ENCODE results near the gene ST3GAL6. TPM values are rescaled to one million over a fixed set of nuclear protein-coding genes. Genes with fewer than 3 reads are reported as not detected.

ST3GAL6 gene, protein sequence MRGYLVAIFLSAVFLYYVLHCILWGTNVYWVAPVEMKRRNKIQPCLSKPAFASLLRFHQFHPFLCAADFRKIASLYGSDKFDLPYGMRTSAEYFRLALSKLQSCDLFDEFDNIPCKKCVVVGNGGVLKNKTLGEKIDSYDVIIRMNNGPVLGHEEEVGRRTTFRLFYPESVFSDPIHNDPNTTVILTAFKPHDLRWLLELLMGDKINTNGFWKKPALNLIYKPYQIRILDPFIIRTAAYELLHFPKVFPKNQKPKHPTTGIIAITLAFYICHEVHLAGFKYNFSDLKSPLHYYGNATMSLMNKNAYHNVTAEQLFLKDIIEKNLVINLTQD
- total RNA-seq, result 2.7 TPM

DNA sequence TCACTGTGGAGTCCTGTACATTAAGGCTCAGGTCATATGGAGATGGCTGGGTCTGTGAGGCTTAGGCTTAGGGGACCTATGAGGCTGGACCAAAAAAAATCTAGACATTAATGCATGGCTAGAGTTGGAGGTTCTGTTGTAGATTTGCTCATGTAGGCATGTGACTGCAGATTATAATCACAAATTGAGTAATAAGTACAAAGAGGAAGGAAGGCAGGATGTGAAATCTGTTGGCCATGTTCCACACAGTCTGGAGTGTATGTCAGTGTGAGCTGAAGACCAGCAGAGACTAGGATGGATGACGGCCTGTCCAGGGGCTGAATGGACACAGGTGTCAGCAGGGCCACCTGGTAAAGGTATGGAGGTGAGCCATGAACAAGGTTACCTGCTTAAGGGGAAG lies at the start of gene ST3GAL6:
Gene ST3GAL6, plus strand, starts transcription at position 265 of the 400 bp plus-strand sequence. CDS start 5,101 bp downstream, outside the sequence.
- Histone ChIP-seq H3K27me3 (no peaks in the 10 kb centered on the region), H3K4me3 (peak within 1 kb of the TSS; percentile 13 to 24), H3K9me3 (no peaks in the 10 kb centered on the region), H3K4me1 (peaks cover 0 to 20% of the 10 kb centered on the region in 2 donors), H3K27ac (peak within 1 kb of the TSS in 1 of 2 donors; percentile 14), H3K36me3 (no peaks in the 10 kb centered on the region)
- intact Hi-C loops (cut with DNase I), result no loop called here
- TF ChIP-seq, protein P1, sequence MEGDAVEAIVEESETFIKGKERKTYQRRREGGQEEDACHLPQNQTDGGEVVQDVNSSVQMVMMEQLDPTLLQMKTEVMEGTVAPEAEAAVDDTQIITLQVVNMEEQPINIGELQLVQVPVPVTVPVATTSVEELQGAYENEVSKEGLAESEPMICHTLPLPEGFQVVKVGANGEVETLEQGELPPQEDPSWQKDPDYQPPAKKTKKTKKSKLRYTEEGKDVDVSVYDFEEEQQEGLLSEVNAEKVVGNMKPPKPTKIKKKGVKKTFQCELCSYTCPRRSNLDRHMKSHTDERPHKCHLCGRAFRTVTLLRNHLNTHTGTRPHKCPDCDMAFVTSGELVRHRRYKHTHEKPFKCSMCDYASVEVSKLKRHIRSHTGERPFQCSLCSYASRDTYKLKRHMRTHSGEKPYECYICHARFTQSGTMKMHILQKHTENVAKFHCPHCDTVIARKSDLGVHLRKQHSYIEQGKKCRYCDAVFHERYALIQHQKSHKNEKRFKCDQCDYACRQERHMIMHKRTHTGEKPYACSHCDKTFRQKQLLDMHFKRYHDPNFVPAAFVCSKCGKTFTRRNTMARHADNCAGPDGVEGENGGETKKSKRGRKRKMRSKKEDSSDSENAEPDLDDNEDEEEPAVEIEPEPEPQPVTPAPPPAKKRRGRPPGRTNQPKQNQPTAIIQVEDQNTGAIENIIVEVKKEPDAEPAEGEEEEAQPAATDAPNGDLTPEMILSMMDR (IDR thresholded peaks at IDR 0.05), result no peak
- DNase-seq (ENCODE audit: low spot score in 2 of 2), result peak in 1 of 2 donors; percentile 76

DNA sequence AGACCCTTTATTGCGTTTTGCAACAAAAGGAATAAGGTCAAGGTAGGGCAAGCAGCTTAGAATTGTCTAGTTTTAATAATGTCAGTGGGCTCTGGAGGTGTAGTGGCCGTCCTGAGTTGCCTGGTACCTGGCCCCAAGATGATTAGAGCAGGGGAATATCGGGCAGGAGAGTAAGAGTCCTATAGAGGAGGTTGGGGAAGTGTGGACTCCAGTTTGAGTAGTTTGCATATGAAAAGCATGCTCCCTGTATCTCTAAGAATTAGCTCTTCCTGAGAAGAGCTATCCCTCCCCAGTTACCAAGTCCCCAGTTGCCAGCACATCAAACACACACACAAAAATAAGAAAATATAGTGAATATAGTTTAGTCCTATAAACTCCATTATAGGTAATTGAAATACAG lies 49.2 kb upstream of the ST3GAL6 start:
- no peaks in the 10 kb centered on the region for H3K27me3 ChIP-seq
- TF ChIP-seq, protein P1 (IDR thresholded peaks at IDR 0.05), result no peak
- no peak for DNase-seq (ENCODE audit: low spot score in 2 of 2)
- H3K27ac ChIP-seq, result no peak overlapping the region
- intact Hi-C loops (cut with DNase I), result no loop called here
- no peak overlapping the region for H3K4me3 ChIP-seq
- H3K4me1 ChIP-seq, result no peaks in the 10 kb centered on the region
- H3K9me3 ChIP-seq, result no peaks in the 10 kb centered on the region
- no peaks in the 10 kb centered on the region for H3K36me3 ChIP-seq

DNA sequence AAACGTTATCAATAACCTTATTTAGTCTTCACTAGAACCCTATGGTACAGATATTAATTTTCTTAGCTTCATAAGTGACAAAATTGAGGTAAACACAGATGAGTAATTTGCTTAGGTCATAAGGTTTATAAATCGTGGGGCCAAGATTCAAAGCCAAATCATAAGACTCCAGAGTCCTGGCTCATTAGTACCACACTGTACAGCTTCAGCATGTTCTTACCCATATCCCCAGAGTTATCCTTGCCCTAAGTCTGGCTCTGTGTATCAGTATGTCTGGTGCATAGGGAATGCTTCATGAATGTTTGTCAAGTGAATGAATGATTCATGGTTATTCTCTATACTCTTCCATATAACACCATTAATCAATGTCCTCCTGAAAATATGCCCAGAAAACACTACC lies 45.6 kb upstream of the ST3GAL6 start:
- Histone ChIP-seq H3K4me1 (no peaks in the 10 kb centered on the region), H3K27ac (no peak overlapping the region), H3K9me3 (no peaks in the 10 kb centered on the region), H3K27me3 (no peaks in the 10 kb centered on the region), H3K4me3 (no peak overlapping the region), H3K36me3 (no peaks in the 10 kb centered on the region)
- TF ChIP-seq, protein P1 (IDR thresholded peaks at IDR 0.05), result no peak
- no peak for DNase-seq (ENCODE audit: low spot score in 2 of 2)
- intact Hi-C loops (cut with DNase I), result no loop called here

DNA sequence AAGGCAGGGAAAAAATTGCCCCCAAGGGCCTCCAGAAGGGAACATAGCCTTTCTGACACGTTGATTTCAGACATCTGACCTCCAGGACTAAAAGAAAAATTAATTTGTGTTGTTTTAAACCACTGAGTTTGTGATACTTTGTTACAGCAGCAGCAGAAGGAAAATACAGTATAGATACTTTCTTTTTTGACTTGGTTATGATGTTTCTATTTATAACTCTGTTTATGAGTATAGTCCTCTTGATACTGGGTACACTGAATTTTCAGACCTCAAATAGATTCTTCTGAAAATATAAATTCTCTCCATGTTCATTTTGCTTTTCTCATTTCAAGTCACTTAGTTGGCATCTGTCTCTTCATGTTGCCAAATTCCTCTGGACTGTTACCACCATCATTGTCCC lies 44.4 kb upstream of the ST3GAL6 start:
- intact Hi-C loops (cut with DNase I), result no loop called here
- H3K9me3 ChIP-seq, result no peaks in the 10 kb centered on the region
- TF ChIP-seq, protein P1 (IDR thresholded peaks at IDR 0.05), result no peak
- no peaks in the 10 kb centered on the region for H3K27me3 ChIP-seq
- no peak overlapping the region for H3K27ac ChIP-seq
- no peaks in the 10 kb centered on the region for H3K36me3 ChIP-seq
- no peak for DNase-seq (ENCODE audit: low spot score in 2 of 2)
- no peaks in the 10 kb centered on the region for H3K4me1 ChIP-seq
- no peak overlapping the region for H3K4me3 ChIP-seq

DNA sequence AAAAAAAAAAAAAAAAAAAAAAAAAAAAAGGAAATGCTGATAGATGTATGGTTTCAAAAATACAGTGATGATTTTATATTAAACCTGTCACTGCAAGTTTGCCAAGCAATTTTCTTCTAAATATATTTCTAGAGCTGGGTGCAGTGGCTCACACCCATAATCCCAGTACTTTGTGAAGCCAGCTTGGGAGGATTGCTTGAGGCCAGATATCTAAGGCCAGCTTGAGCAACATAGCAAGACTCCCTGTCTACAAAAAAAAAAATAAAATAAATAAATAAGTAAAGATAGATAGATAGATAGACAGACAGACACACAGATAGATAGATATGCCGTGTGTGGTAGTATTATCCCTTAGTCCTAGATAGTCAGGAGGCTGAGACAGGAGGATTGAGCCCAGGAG lies 41.4 kb upstream of the ST3GAL6 start:
- Histone ChIP-seq H3K27me3 (no peaks in the 10 kb centered on the region), H3K9me3 (no peaks in the 10 kb centered on the region), H3K27ac (no peak overlapping the region), H3K36me3 (no peaks in the 10 kb centered on the region), H3K4me3 (no peak overlapping the region), H3K4me1 (no peaks in the 10 kb centered on the region)
- TF ChIP-seq, protein P1 (IDR thresholded peaks at IDR 0.05), result no peak
- intact Hi-C loops (cut with DNase I), result no loop called here
- no peak for DNase-seq (ENCODE audit: low spot score in 2 of 2)

Measured in ascending aorta (tissue), 2 donors.